A549 (cell line): Measurements from ENCODE around the gene FATE1. TPM values are rescaled to one million over a fixed set of nuclear protein-coding genes. Genes with fewer than 3 reads are reported as not detected.
A peak's percentile ranks its signal among the peaks of the same experiment; 100 is the strongest.

Experiments used
- ATAC-seq, 2 experiments: fragments of 200-7000 bp in 1 of 2; fragments of >200 bp in 1 of 2; cut with Nextera tagmentation in 1 of 2; cut with Tn5 transposase in 1 of 2; 3 replicates each; pipeline versions ENCODE4 v1.8.0 to v1.9.1; 2018 to 2020; ENCODE audit warnings: mild to moderate bottlenecking in 1 of 2, moderate library complexity in 1 of 2
- CTCF ChIA-PET: fragments of 300-600 bp; sonication (Branson Sonifier 250); formaldehyde crosslinking; extraction: SDS; loops from one replicate; lab custom pipeline; 2021; ENCODE audit warnings: antibody characterized with exemption, inconsistent platforms; lab: Yijun Ruan, JAX
- POLR2A ChIA-PET: fragments of 350-600 bp; formaldehyde crosslinking; extraction: SDS; loops from one replicate; lab custom pipeline; 2021; ENCODE audit warnings: antibody characterized with exemption, inconsistent platforms; lab: Yijun Ruan, JAX
- DNase-seq, 2 experiments: peaks; one replicate each; pipeline versions ENCODE4 v3.0.0 to v3.0.0-alpha.2; 2011 to 2016; ENCODE audit warnings: low read depth in 1 of 2, low spot score in 1 of 2
- FAIRE-seq: peaks from 2 replicates; lab custom pipeline; 2011; peaks lifted over from hg19 to GRCh38; lab: Jason Lieb, UNC
- H3K27ac ChIP-seq, 2 experiments: fragments of >200 bp; sonication (Bioruptor Twin); formaldehyde crosslinking; 3 replicates each; pipeline ENCODE4 v1.5.1; 2016 to 2017
- H3K4me1 ChIP-seq: fragments of >200 bp; sonication (Bioruptor Twin); formaldehyde crosslinking; 3 replicates; pipeline ENCODE4 v1.6.1; 2016
- H3K4me2 ChIP-seq: fragments of >200 bp; sonication (Bioruptor Twin); formaldehyde crosslinking; 3 replicates; pipeline ENCODE4 v1.6.1; 2016
- H3K4me3 ChIP-seq: fragments of >200 bp; sonication (Bioruptor Twin); formaldehyde crosslinking; 3 replicates; pipeline ENCODE4 v1.5.1; 2016
- H3K9me3 ChIP-seq: fragments of >200 bp; sonication (Bioruptor Twin); formaldehyde crosslinking; 3 replicates; pipeline ENCODE4 v1.6.1; 2016
- CTCF ChIP-seq: fragments of >200 bp; sonication (Bioruptor Twin); formaldehyde crosslinking; IDR thresholded peaks from 3 replicates; pipeline ENCODE4 v1.5.1; 2016
- EHF ChIP-seq: fragments of 250-450 bp; sonication (Bioruptor Pico); IDR thresholded peaks from 2 replicates; pipeline ENCODE4 v1.5.0; 2020; ENCODE audit warnings: mild to moderate bottlenecking
- FOSB ChIP-seq: fragments of 250-450 bp; sonication (Bioruptor Pico); IDR thresholded peaks from 2 replicates; pipeline ENCODE4 v1.5.0; 2020; ENCODE audit warnings: mild to moderate bottlenecking, moderate library complexity
- GATA3 ChIP-seq: IDR thresholded peaks from 2 replicates; pipeline ENCODE4 v1.6.1; 2012; ENCODE audit warnings: borderline replicate concordance
- HDAC2 ChIP-seq: fragments of 200-600 bp; sonication (generic); IDR thresholded peaks from 2 replicates; pipeline ENCODE4 v1.6.1; 2016
- JUNB ChIP-seq: fragments of >200 bp; sonication (Bioruptor Twin); formaldehyde crosslinking; IDR thresholded peaks from 2 replicates; pipeline ENCODE4 v1.6.1; 2016
- KDM1A ChIP-seq: fragments of 200-600 bp; sonication (generic); IDR thresholded peaks from 2 replicates; pipeline ENCODE4 v1.6.1; 2016; ENCODE audit warnings: low read depth, mild to moderate bottlenecking
- KDM5A ChIP-seq: fragments of 200-600 bp; sonication (generic); IDR thresholded peaks from 2 replicates; pipeline ENCODE4 v1.6.1; 2016; ENCODE audit warnings: antibody characterized with exemption, mild to moderate bottlenecking
- MAX ChIP-seq: IDR thresholded peaks from 2 replicates; pipeline ENCODE4 v1.6.1; 2012
- MAZ ChIP-seq: fragments of 150-350 bp; IDR thresholded peaks from 2 replicates; pipeline ENCODE4 v1.6.1; 2014; ENCODE audit warnings: antibody characterized with exemption, low read depth, low read length, borderline replicate concordance
- MYC ChIP-seq: IDR thresholded peaks from 2 replicates; pipeline ENCODE4 v1.6.1; 2012; ENCODE audit warnings: mild to moderate bottlenecking, inconsistent platforms, low read length, improper control_type of control experiment, borderline replicate concordance
- RAD21 ChIP-seq, 2 experiments: fragments of >200 bp in 1 of 2; sonication (Bioruptor Twin) in 1 of 2; formaldehyde crosslinking in 1 of 2; IDR thresholded peaks in 1 of 2; conservative IDR thresholded peaks in 1 of 2; 2 replicates in 1 of 2; 3 replicates in 1 of 2; pipeline ENCODE4 v1.6.1; 2012 to 2018; ENCODE audit warnings: inconsistent platforms in 1 of 2
- RNF2 ChIP-seq: fragments of 200-600 bp; sonication (generic); IDR thresholded peaks from 2 replicates; pipeline ENCODE4 v1.6.1; 2016; ENCODE audit warnings: low read depth, mild to moderate bottlenecking, antibody characterized with exemption, moderate library complexity, borderline replicate concordance
- SMC3 ChIP-seq: fragments of >200 bp; sonication (Bioruptor Twin); formaldehyde crosslinking; IDR thresholded peaks from 3 replicates; pipeline ENCODE4 v1.6.1; 2018; ENCODE audit warnings: inconsistent platforms
- TP53 ChIP-seq: fragments of 250-450 bp; sonication (Bioruptor Pico); IDR thresholded peaks from 2 replicates; pipeline ENCODE4 v1.5.0; 2021; ENCODE audit warnings: mild to moderate bottlenecking, moderate library complexity
- ZC3H11A ChIP-seq: fragments of 450-650 bp; IDR thresholded peaks from 2 replicates; pipeline ENCODE4 v1.6.1; 2014; ENCODE audit warnings: antibody characterized with exemption, mild to moderate bottlenecking
- ZFP36 ChIP-seq: fragments of 450-650 bp; IDR thresholded peaks from 2 replicates; pipeline ENCODE4 v1.6.1; 2014; ENCODE audit warnings: borderline replicate concordance; ENCODE audit not compliant: partially characterized antibody
- ZSCAN20 ChIP-seq: fragments of 250-450 bp; sonication (Bioruptor Pico); IDR thresholded peaks from 2 replicates; pipeline ENCODE4 v1.8.0; 2022; ENCODE audit warnings: mild to moderate bottlenecking, moderate library complexity
- whole genome bisulfite sequencing: methylation state at CpG from one replicate; pipeline ENCODE4 v1.1.6; 2017; ENCODE audit errors: missing lambda C conversion rate; 5-methylcytosine and 5-hydroxymethylcytosine counted together
- polyA plus RNA-seq, 4 experiments: library from polyadenylated mRNA; depleted of rRNA in 3 of 4; stranded (reverse); fragments of >200 nt; fragmentation: RNase III in 1 of 4; extraction: RNeasy Plus Mini Kit Qiagen cat#74134 plus additional on column Dnase treatment in 1 of 4; gene quantifications; 2 replicates in 3 of 4; 3 replicates in 1 of 4; pipeline ENCODE4 v1.2.3, GENCODE V29; 2011 to 2017
- TF ChIP-seq, protein P1 (sequence below): fragments of 450-650 bp; IDR thresholded peaks from 2 replicates; pipeline ENCODE4 v1.6.1; 2014; ENCODE audit warnings: antibody characterized with exemption
- TF ChIP-seq, protein P2 (sequence below): IDR thresholded peaks from 2 replicates; pipeline ENCODE4 v1.6.1; 2012
- TF ChIP-seq, protein P3 (sequence below): fragments of 150-350 bp; IDR thresholded peaks from 2 replicates; pipeline ENCODE4 v1.6.1; 2014; ENCODE audit warnings: low read depth, mild to moderate bottlenecking, low read length

Gene FATE1
- polyA plus RNA-seq, 2 of the 4 experiments (the other 2 are of a cell fraction): not detected

GRCh38 chrX:151759041-151759708 is 43.3 kb downstream of the FATE1 start (continued):
- TF ChIP-seq CTCF (no peak), GATA3 (no peak)
- TF ChIP-seq, protein P1, sequence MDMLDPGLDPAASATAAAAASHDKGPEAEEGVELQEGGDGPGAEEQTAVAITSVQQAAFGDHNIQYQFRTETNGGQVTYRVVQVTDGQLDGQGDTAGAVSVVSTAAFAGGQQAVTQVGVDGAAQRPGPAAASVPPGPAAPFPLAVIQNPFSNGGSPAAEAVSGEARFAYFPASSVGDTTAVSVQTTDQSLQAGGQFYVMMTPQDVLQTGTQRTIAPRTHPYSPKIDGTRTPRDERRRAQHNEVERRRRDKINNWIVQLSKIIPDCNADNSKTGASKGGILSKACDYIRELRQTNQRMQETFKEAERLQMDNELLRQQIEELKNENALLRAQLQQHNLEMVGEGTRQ: no peak

GRCh38 chrX:151762802-151763201 is 47.0 kb downstream of the FATE1 start:
- H3K4me2 ChIP-seq: no peak overlapping the region
- peak in 1 of 2 experiments; percentile 54; a peak in 2 of 6 replicates for ATAC-seq
- H3K4me3 ChIP-seq: no peak overlapping the region
- H3K4me1 ChIP-seq: no peaks in the 10 kb centered on the region
- CTCF ChIA-PET: interaction anchor here (0.6 to 1.9 kb wide), 4 partner anchors 9 to 719 kb away, joined by 3 to 8 read pairs (median 4); no protein-coding TSS in a partner anchor
- FAIRE-seq: peak; percentile 90
- WGBS: 4% methylated on average over 2 of the region's 2 CpGs
- no peak for TF ChIP-seq MAZ
- TF ChIP-seq SMC3: 0 out of 3 replicates have a peak, but pooled peaks have one; percentile 7
- TF ChIP-seq RAD21 (conservative IDR thresholded peaks at IDR 0.05 in 1 of 2, IDR thresholded peaks at IDR 0.05 in 1 of 2): peak in 1 of 2 experiments; percentile 14; a peak in 1 of 5 replicates
- no peak for TF ChIP-seq ZC3H11A
- no peak for TF ChIP-seq FOSB (CRISPR knock-in tag)
- no peak for TF ChIP-seq TP53
- DNase-seq: peak in 1 of 2 experiments; percentile 8
- POLR2A ChIA-PET: no interaction called here
- no peak overlapping the region for H3K27ac ChIP-seq
- no peaks in the 10 kb centered on the region for H3K9me3 ChIP-seq

GRCh38 chrX:151763711-151764110 is 47.9 kb downstream of the FATE1 start:
- TF ChIP-seq, protein P2, sequence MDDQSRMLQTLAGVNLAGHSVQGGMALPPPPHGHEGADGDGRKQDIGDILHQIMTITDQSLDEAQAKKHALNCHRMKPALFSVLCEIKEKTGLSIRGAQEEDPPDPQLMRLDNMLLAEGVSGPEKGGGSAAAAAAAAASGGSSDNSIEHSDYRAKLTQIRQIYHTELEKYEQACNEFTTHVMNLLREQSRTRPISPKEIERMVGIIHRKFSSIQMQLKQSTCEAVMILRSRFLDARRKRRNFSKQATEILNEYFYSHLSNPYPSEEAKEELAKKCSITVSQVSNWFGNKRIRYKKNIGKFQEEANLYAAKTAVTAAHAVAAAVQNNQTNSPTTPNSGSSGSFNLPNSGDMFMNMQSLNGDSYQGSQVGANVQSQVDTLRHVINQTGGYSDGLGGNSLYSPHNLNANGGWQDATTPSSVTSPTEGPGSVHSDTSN: no peak
- no peak for TF ChIP-seq ZSCAN20 (CRISPR knock-in tag)
- no peak for TF ChIP-seq KDM1A
- no peak for TF ChIP-seq EHF (CRISPR knock-in tag)
- no peak for TF ChIP-seq RAD21 (conservative IDR thresholded peaks at IDR 0.05 in 1 of 2, IDR thresholded peaks at IDR 0.05 in 1 of 2)
- TF ChIP-seq HDAC2: no peak
- no peak for TF ChIP-seq ZFP36
- TF ChIP-seq KDM5A: no peak
- TF ChIP-seq MYC: no peak
- no peak for TF ChIP-seq SMC3
- TF ChIP-seq, protein P3, sequence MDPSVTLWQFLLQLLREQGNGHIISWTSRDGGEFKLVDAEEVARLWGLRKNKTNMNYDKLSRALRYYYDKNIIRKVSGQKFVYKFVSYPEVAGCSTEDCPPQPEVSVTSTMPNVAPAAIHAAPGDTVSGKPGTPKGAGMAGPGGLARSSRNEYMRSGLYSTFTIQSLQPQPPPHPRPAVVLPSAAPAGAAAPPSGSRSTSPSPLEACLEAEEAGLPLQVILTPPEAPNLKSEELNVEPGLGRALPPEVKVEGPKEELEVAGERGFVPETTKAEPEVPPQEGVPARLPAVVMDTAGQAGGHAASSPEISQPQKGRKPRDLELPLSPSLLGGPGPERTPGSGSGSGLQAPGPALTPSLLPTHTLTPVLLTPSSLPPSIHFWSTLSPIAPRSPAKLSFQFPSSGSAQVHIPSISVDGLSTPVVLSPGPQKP: no peak
- no peak for TF ChIP-seq MAX
- no peak for TF ChIP-seq JUNB
- TF ChIP-seq RNF2: no peak
- Histone ChIP-seq H3K9me3 (no peaks in the 10 kb centered on the region), H3K4me3 (no peak overlapping the region), H3K4me1 (no peaks in the 10 kb centered on the region), H3K27ac (no peak overlapping the region), H3K4me2 (no peak overlapping the region)
- ATAC-seq (no peak), FAIRE-seq (no peak), DNase-seq (no peak)
- ChIA-PET POLR2A (no interaction called here), CTCF (interaction anchor here (1.4 to 1.9 kb wide), 2 partner anchors 10 to 12 kb away, joined by 6 to 8 read pairs; no protein-coding TSS in a partner anchor)
- 63% methylated on average over 8 of the region's 8 CpGs for WGBS
